KBM-7 (cell line): ENCODE measurements around the gene BANF2.
A peak's percentile ranks its signal among the peaks of the same experiment; 100 is the strongest.
"Not testable (repeated sequence)": the region's sequence is repeated elsewhere in the genome, so short reads cannot be mapped to it uniquely, and the experiment has no call there.

ENCODE experiments used
- DNase-seq: peaks from one replicate; pipeline ENCODE4 v3.0.0-alpha.2; 2015
- in situ Hi-C: fragments of 300-500 bp; cut with MboI; formaldehyde crosslinking; loops from 2 replicates; pipeline ENCODE4 v1.14.3; 2020; ENCODE audit warnings: low sequenced_read_pairs, low pct_unique_long_range_greater_than_20kb, mixed read lengths

The BANF2 gene

DNA sequence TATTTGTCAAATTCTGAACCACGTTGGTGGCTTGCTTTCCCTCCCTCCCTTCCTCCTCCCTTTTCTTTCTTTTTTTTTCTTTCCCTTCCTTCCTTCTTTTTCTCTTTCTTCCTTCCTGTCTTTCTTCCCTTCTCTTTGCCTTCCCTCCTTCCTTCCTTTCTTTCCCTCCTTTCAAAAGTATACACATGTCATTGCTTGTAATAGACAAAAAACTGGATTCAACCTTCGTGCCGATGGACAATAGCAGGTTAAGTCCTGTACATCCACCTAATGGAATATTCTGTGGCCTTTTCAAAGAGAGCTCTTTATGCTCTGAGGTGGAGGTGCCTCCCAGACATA, 72.2 kb downstream of the BANF2 start:
- DNase-seq, result no peak
- in situ Hi-C loops, result no loop called here

DNA sequence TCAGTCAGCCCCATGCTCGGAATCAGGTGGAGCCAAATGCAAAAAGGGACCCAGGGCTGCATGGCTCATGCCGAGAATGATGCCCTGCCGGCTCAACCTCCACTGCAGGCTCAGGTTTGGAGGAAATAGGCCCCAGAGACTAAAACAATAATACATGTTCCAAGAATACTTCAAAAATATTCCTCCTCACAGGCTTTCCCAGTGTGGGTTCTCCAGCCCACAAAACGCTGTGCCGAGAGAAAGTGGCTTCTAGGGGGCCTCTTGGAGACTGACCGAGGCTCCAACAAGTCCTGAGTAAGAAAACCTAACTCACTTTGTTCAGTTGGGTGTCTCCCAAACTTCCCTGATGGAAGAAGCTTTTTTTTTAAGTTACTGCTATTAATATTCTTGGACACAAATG, 73.9 kb downstream of the BANF2 start:
- no peak for DNase-seq
- in situ Hi-C loops, result no loop called here

DNA sequence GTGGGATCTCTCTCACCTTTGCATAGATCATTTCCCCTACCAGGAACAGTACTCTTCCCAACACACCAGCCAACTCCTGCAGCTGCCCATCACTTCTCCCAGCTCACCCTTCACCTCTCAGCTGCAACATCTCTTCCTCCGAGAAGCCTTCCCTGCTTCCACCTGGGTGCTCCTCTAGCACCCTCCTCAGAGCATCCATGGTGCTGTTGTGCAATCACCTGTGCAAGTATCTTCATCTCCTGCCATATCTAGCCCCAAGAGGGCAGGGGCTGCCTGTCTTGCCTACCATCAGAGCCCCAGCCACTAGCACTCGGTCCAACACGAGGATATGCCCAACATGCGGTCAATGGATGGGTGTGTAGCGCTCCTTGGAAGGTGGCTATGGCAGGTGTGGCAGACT, 75.8 kb downstream of the BANF2 start:
- DNase-seq, result no peak

DNA sequence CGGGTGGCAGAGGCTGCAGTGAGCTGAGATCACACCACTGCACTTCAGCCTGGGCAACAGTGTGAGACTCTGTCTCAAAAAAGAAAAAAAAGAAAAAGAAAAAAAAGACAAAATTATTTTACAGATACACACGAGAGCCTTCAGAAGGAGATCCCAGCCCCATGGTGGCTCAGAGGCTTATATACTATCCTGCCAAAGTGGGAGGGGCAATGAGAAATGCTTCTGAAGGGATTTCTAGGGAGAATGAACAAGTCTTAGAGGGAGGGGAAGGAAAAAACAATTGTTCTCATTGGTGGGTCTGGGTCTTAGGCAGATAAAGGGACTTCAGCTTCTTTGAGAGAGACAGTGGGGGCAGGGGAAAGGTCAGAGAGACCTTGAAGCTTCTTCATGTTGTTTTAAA, 76.8 kb downstream of the BANF2 start:
- in situ Hi-C loops, result no loop called here
- DNase-seq, result no peak

More for the DNA sequence above, 75.8 kb downstream of the BANF2 start:
- in situ Hi-C loops, result no loop called here

DNA sequence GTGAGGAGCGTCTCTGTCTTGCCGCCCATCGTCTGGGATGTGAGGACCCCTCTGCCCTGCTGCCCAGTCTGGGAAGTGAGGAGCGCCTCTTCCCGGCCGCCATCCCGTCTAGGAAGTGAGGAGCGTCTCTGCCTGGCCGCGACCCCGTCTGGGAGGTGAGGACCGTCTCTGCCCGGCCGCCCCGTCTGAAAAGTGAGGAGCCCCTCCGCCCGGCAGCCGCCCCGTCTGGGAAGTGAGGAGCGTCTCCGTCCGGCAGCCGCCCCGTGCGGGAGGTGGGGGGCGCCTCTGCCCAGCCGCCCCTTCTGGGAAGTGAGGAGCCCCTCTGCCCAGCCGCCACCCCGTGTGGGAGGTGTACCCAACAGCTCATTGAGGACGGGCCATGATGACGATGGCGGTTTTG, 79.2 kb downstream of the BANF2 start:
- DNase-seq, in situ Hi-C loops: not testable (repeated sequence)

DNA sequence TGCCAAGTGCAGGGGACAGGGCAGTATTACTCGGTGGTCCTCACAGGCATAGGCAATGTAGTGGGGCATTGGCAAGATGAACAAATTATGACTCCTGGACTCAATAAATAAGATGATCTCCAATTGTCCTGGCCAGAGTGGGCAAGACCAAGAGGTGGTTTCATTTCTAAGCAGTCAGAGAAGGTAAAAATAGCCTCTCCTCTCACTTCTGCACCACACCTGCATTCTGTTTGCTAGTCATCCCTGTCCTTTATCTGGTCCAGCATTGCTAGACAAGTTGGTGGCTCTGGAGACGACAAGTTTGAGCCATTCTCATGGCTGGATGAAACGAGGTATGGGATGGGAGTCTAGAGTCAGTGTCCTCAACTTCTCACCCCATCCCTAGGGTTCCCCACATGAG, 83.0 kb downstream of the BANF2 start:
- in situ Hi-C loops, result no loop called here
- DNase-seq, result no peak

DNA sequence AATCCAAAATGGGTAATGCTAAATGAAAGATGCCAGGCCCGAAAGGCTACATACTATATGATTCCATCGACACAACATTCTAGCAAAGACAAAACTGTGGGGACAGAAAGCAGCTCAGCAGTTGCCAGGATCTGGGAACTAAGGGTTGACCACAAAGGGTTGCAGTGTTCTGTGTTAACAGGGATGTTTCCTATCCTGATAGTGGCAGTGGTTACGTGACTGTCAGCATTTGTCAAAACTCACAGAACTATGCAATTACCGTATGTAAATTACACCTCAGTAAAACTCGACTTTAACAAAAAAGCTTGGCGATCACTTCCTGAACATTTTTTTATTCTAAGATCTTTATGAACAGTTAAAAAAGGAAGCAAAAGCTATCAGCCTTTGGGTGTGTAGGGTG, 83.9 kb downstream of the BANF2 start:
- peak; percentile 18 for DNase-seq

DNA sequence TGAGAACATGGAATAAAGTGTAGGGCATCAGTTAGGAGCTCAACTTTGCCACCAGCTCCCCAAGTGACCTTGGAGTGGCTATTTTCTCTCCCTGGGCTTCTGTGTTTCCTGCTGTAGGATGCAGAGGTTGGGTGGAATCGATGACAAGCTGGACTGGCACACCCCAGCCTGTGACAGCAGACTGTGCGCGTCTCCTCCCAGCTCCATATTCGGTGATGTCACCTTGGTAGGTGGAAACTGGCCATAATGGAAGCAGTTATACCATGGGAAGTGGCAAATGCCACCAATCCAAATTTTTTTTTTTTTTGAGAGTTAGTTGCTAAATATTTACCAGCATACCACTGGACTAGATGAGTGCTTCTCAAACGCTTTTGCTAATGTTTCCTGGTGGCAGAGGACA, 85.2 kb downstream of the BANF2 start:
- no peak for DNase-seq
- in situ Hi-C loops, result no loop called here

More for the DNA sequence above, 83.9 kb downstream of the BANF2 start:
- in situ Hi-C loops, result no loop called here
